ENCODE results near the gene INKA1. TPM values are rescaled to one million over a fixed set of nuclear protein-coding genes. Genes with fewer than 3 reads are reported as not detected.

Gene INKA1
- total RNA-seq, 1 donor from 2014 or later = 10.0 TPM

GRCh38 chr3:49787182-49787464 lies 15.9 kb upstream of the INKA1 start:
- no peak for TF ChIP-seq CTCF (IDR thresholded peaks at IDR 0.05)
- Mint-ChIP-seq H3K4me3 (peak overlapping the region; percentile 91), H3K27me3 (no peaks in the 10 kb centered on the region), H3K36me3 (ENCODE audit: low read depth) (peaks cover 14% of the 10 kb centered on the region), H3K9me3 (no peaks in the 10 kb centered on the region), H3K27ac (peak overlapping the region; percentile 93), H3K4me1 (peaks cover 30% of the 10 kb centered on the region)
- no peak for DNase-seq
- intact Hi-C loops (cut with micrococcal nuclease) = loop anchor here (2.0 to 10.0 kb wide), 3 partner anchors 48 to 1230 kb away; partner anchors contain the start of gene PFKFB4
- ATAC-seq (ENCODE audit: low read depth) = no peak
- CTCF ChIA-PET = interaction anchor here (0.9 to 1.8 kb wide), 2 partner anchors 51 to 52 kb away, joined by 3 to 5 read pairs; no protein-coding TSS in a partner anchor
- POLR2A ChIA-PET = interaction anchor here (0.7 to 2.8 kb wide), 7 partner anchors 16 to 447 kb away, joined by 3 to 24 read pairs (median 8); partner anchors contain the start of genes GMPPB, INKA1 and USP4

DNA sequence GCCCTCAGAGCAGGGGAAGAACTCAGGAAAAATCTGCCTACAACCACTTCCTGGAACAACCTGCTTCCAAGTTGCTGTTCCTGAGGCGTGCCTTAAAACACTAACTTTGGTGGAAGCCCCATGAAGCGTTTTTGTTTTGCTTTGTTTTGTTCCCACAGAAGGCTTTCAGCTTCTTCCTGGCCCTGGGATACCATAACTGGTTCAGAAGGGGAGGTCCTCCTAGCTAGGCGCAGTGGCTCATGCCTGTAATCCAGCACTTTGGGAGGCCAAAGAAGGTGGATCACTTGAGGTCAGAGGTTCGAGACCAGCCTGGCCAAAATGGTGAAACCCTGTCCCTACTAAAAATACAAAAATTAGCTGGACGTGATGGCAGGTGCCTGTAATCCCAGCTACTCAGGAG lies 15.5 kb upstream of the INKA1 start:
- no peak overlapping the region for H3K27ac Mint-ChIP-seq
- ChIA-PET POLR2A (interaction anchor here (0.7 to 2.8 kb wide), 7 partner anchors 16 to 447 kb away, joined by 3 to 24 read pairs (median 8); partner anchors contain the start of genes GMPPB, INKA1 and USP4), CTCF (interaction anchor here (1.8 kb wide), 1 partner anchor 51 kb away, joined by 5 read pairs; no protein-coding TSS in a partner anchor)
- ATAC-seq (ENCODE audit: low read depth) (no peak), DNase-seq (no peak)
- peaks cover 27% of the 10 kb centered on the region for H3K4me1 Mint-ChIP-seq
- peaks cover 14% of the 10 kb centered on the region for H3K36me3 Mint-ChIP-seq (ENCODE audit: low read depth)
- no peaks in the 10 kb centered on the region for H3K9me3 Mint-ChIP-seq
- no peaks in the 10 kb centered on the region for H3K27me3 Mint-ChIP-seq
- no peak for TF ChIP-seq CTCF (IDR thresholded peaks at IDR 0.05)
- intact Hi-C loops (cut with micrococcal nuclease) = loop anchor here (2.0 to 10.0 kb wide), 3 partner anchors 47 to 1231 kb away; partner anchors contain the start of gene PFKFB4
- H3K4me3 Mint-ChIP-seq = peak overlapping the region; percentile 91

DNA sequence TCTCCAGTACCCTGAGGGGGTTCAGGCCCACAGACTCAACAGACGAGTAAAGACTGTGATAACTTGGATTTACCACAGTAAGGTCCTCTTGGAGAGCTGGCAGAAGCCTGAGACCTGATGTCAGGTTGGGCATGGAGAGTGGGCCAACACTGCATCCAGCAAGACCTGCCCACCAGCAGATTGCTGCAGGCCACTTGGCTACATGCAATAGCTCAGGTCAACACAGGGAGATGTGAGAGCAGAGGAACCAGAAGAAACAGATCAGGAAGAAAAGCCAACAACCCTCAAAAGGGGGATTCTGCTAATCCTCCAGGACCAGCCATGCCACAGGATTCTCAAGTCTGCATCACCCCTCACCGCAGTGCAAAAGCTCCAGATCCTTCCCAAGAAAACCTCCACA lies 15.0 kb upstream of the INKA1 start:
- H3K27ac Mint-ChIP-seq = no peak overlapping the region
- no peaks in the 10 kb centered on the region for H3K9me3 Mint-ChIP-seq
- CTCF ChIA-PET = interaction anchor here (0.8 to 1.8 kb wide), 2 partner anchors 51 to 458 kb away, joined by 3 to 5 read pairs; no protein-coding TSS in a partner anchor
- H3K36me3 Mint-ChIP-seq (ENCODE audit: low read depth) = peaks cover 14% of the 10 kb centered on the region
- no peak for ATAC-seq (ENCODE audit: low read depth)
- DNase-seq = no peak
- no peak overlapping the region for H3K4me3 Mint-ChIP-seq
- intact Hi-C loops (cut with micrococcal nuclease) = loop anchor here (5.0 to 10.0 kb wide), 2 partner anchors 47 to 119 kb away; no protein-coding TSS in a partner anchor
- H3K27me3 Mint-ChIP-seq = no peaks in the 10 kb centered on the region
- no peak for TF ChIP-seq CTCF (IDR thresholded peaks at IDR 0.05)
- H3K4me1 Mint-ChIP-seq = peaks cover 27% of the 10 kb centered on the region
- POLR2A ChIA-PET = interaction anchor here (1.1 to 2.8 kb wide), 2 partner anchors 19 to 25 kb away, joined by 8 to 13 read pairs; no protein-coding TSS in a partner anchor

DNA sequence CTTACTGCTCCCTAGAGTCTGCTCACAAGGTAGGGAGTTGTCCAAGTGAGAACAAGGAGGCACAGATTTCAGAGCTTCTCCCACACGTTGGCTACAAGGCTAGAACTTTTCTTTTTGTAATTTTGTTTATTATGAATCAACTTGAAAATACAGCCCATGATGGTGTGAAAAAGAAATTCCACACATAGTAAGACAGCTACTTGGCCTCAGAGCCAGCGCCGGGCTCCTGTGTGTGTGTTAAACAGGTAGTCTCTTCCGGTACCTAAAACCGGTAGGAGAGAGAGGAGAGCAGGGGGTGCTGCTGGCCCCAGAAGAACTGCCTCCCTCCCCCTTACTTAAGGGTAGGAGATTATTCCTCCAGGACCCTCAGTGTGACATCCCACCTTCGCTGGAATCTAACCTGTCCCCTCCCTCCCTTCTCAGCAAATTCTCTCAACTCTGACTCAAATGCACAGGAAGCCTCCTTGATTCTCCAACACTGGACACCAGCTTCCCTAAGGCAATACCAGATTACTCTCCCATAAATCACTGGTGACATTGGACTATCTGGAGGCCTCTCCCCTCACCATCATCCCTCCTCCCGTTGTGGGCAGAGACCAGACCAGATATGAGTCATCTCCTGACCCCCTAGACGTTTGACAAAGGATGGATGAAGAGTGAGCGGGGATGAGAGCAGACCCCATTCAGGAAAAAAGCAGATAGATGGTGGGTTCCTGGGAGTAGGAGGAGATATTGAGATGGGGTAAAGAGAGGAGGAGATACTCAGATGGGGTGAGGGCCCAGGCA lies 12.2 kb upstream of the INKA1 start:
- Mint-ChIP-seq H3K27me3 (no peaks in the 10 kb centered on the region), H3K36me3 (ENCODE audit: low read depth) (peaks cover 4% of the 10 kb centered on the region), H3K4me1 (peaks cover 11% of the 10 kb centered on the region), H3K9me3 (no peaks in the 10 kb centered on the region), H3K27ac (no peak overlapping the region), H3K4me3 (no peak overlapping the region)
- DNase-seq = no peak
- CTCF ChIA-PET = no interaction called here
- intact Hi-C loops (cut with micrococcal nuclease) = no loop called here
- POLR2A ChIA-PET = interaction anchor here (0.7 kb wide), 1 partner anchor 438 kb away, joined by 3 read pairs; no protein-coding TSS in a partner anchor
- no peak for ATAC-seq (ENCODE audit: low read depth)
- no peak for TF ChIP-seq CTCF (IDR thresholded peaks at IDR 0.05)

- H3K27ac Mint-ChIP-seq = no peak overlapping the region
- H3K36me3 Mint-ChIP-seq (ENCODE audit: low read depth) = peaks cover 2% of the 10 kb centered on the region
- no peaks in the 10 kb centered on the region for H3K27me3 Mint-ChIP-seq
- CTCF ChIA-PET = no interaction called here
- H3K4me3 Mint-ChIP-seq = no peak overlapping the region
- intact Hi-C loops (cut with micrococcal nuclease) = no loop called here
- DNase-seq (no peak), ATAC-seq (ENCODE audit: low read depth) (no peak)
- no peaks in the 10 kb centered on the region for H3K9me3 Mint-ChIP-seq
- POLR2A ChIA-PET = no interaction called here
- peaks cover 9% of the 10 kb centered on the region for H3K4me1 Mint-ChIP-seq
- no peak for TF ChIP-seq CTCF (IDR thresholded peaks at IDR 0.05)
These were observed 11.5 kb upstream of the INKA1 start for GRCh38 chr3:49791571-49791970.
